ENCODE measurements around the gene MAPK10. TPM values are rescaled to one million over a fixed set of nuclear protein-coding genes. Genes with fewer than 3 reads are reported as not detected.

The MAPK10 gene
- total RNA-seq, 1 experiment from 2014 or later: 5.3 TPM

DNA sequence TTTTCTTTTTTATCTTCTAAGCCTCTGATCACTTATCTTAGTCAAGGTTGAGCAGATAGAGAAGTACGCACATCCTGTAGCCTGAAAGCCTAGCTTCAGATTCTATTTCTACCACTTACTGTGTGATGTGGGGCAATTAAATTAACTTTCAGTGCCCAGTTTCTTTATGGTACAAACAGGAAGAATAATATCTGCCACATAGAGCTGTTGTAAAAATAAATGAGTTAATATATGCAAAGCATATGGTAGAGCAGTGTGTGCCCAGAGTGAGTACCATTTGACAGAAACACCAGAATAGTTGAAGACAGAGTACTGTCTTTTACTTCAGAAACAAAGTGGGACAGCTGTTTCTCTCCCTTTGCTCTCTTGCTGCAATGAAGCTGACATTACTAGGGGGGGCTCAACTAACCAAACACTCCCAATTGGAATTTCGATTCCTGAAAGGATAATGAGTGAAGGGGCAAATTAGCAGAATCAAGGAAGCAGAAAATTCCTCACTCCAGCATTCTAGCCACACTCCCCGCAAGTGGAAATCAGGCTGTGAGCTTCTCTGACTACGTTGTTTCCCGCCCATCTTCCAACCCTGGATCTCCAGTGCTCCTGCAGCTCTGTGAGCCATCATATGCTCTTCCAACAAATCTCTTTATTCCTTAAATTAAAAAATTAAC is 80.4 kb downstream of the MAPK10 start:
- TF ChIP-seq, protein P1, sequence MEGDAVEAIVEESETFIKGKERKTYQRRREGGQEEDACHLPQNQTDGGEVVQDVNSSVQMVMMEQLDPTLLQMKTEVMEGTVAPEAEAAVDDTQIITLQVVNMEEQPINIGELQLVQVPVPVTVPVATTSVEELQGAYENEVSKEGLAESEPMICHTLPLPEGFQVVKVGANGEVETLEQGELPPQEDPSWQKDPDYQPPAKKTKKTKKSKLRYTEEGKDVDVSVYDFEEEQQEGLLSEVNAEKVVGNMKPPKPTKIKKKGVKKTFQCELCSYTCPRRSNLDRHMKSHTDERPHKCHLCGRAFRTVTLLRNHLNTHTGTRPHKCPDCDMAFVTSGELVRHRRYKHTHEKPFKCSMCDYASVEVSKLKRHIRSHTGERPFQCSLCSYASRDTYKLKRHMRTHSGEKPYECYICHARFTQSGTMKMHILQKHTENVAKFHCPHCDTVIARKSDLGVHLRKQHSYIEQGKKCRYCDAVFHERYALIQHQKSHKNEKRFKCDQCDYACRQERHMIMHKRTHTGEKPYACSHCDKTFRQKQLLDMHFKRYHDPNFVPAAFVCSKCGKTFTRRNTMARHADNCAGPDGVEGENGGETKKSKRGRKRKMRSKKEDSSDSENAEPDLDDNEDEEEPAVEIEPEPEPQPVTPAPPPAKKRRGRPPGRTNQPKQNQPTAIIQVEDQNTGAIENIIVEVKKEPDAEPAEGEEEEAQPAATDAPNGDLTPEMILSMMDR (IDR thresholded peaks at IDR 0.05; ENCODE audit: unreplicated experiment): no peak
- Mint-ChIP-seq H3K9me3 (ENCODE audit: unreplicated experiment) (no peaks in the 10 kb centered on the region), H3K4me1 (ENCODE audit: insufficient read depth, unreplicated experiment) (peaks cover 15% of the 10 kb centered on the region), H3K27ac (ENCODE audit: low read depth, unreplicated experiment) (no peak overlapping the region), H3K36me3 (ENCODE audit: insufficient read depth, unreplicated experiment) (no peaks in the 10 kb centered on the region), H3K4me3 (ENCODE audit: unreplicated experiment) (no peak overlapping the region), H3K27me3 (ENCODE audit: insufficient read depth, unreplicated experiment) (no peaks in the 10 kb centered on the region)
- DNase-seq (ENCODE audit: unreplicated experiment): no peak
- intact Hi-C loops (cut with micrococcal nuclease): no loop called here
- no TSS peak for BruUV-seq (replicated peaks)
- ChIA-PET CTCF (no interaction called here), POLR2A (no interaction called here)

DNA sequence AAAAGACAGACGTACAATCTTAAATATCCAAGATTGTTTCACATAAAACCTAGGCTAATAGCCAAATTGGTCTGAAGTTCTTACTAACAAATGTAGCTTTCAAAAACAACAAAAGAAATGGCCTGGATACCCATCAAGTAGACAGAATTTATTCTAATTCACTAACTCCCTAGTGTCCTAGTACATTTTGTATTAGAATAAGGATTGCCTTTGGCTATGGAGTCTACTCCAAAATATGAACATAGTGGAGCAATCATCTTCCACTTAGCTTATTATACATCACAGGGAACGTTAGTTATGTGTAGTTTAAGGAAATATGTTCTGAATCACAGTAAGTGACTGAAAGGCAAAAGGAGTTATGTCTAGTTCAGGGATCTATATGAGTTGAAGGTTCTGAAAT is 81.7 kb downstream of the MAPK10 start:
- ChIA-PET POLR2A (interaction anchor here (1.9 kb wide), 1 partner anchor 9 kb away, joined by 4 read pairs; no protein-coding TSS in a partner anchor), CTCF (no interaction called here)
- H3K4me3 Mint-ChIP-seq (ENCODE audit: unreplicated experiment): no peak overlapping the region
- TF ChIP-seq, protein P1 (IDR thresholded peaks at IDR 0.05; ENCODE audit: unreplicated experiment): no peak
- no peaks in the 10 kb centered on the region for H3K36me3 Mint-ChIP-seq (ENCODE audit: insufficient read depth, unreplicated experiment)
- no peak overlapping the region for H3K27ac Mint-ChIP-seq (ENCODE audit: low read depth, unreplicated experiment)
- H3K9me3 Mint-ChIP-seq (ENCODE audit: unreplicated experiment): no peaks in the 10 kb centered on the region
- H3K27me3 Mint-ChIP-seq (ENCODE audit: insufficient read depth, unreplicated experiment): no peaks in the 10 kb centered on the region
- BruUV-seq (replicated peaks): no TSS peak
- peaks cover 17% of the 10 kb centered on the region for H3K4me1 Mint-ChIP-seq (ENCODE audit: insufficient read depth, unreplicated experiment)
- DNase-seq (ENCODE audit: unreplicated experiment): no peak
- intact Hi-C loops (cut with micrococcal nuclease): no loop called here

DNA sequence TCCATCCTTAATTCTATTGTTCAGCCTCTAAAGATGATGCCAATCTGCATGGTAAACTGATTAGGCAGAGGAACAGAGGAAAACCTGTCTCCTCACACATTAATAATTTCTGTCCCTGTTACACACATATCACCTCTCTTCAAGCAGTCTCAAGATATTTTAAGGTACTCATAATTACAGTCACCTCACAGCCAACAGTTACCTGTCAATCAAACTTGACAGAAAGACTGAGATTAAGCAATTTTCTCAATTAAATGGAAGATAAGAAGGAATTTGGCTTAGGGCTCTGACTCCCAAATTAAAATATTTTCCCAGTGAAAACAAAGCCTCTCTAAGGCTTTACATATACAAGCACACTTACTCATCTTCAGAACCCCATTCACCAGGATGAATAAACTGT is 85.2 kb downstream of the MAPK10 start:
- no peaks in the 10 kb centered on the region for H3K9me3 Mint-ChIP-seq (ENCODE audit: unreplicated experiment)
- TF ChIP-seq, protein P1 (IDR thresholded peaks at IDR 0.05; ENCODE audit: unreplicated experiment): no peak
- H3K4me1 Mint-ChIP-seq (ENCODE audit: insufficient read depth, unreplicated experiment): peaks cover 17% of the 10 kb centered on the region
- H3K4me3 Mint-ChIP-seq (ENCODE audit: unreplicated experiment): no peak overlapping the region
- DNase-seq (ENCODE audit: unreplicated experiment): no peak
- CTCF ChIA-PET: no interaction called here
- H3K36me3 Mint-ChIP-seq (ENCODE audit: insufficient read depth, unreplicated experiment): no peaks in the 10 kb centered on the region
- BruUV-seq (replicated peaks): no TSS peak
- peak overlapping the region; percentile 8 for H3K27ac Mint-ChIP-seq (ENCODE audit: low read depth, unreplicated experiment)
- no peaks in the 10 kb centered on the region for H3K27me3 Mint-ChIP-seq (ENCODE audit: insufficient read depth, unreplicated experiment)
- POLR2A ChIA-PET: no interaction called here
- intact Hi-C loops (cut with micrococcal nuclease): no loop called here

DNA sequence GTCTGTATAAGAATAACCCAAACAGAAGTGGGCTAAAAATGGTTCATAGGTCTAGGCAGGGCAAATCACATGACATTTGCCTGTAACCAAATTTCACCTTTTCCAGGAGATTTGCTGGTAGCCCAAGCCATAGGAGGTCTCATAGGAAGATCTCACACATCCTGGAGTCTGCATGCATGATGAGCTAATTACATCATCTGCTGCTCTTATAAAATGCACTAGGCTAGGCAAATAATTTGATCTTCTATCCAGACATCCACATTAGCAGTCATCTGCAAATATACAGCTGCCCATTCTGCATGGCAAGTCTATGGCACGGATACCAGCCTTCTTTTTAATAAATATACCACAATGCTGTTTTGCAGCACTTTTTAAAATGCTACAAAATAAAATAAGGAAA is 87.2 kb downstream of the MAPK10 start:
- POLR2A ChIA-PET: no interaction called here
- TF ChIP-seq, protein P1 (IDR thresholded peaks at IDR 0.05; ENCODE audit: unreplicated experiment): no peak
- no TSS peak for BruUV-seq (replicated peaks)
- no peaks in the 10 kb centered on the region for H3K36me3 Mint-ChIP-seq (ENCODE audit: insufficient read depth, unreplicated experiment)
- H3K27ac Mint-ChIP-seq (ENCODE audit: low read depth, unreplicated experiment): no peak overlapping the region
- H3K4me1 Mint-ChIP-seq (ENCODE audit: insufficient read depth, unreplicated experiment): peaks cover 17% of the 10 kb centered on the region
- CTCF ChIA-PET: no interaction called here
- no peak for DNase-seq (ENCODE audit: unreplicated experiment)
- intact Hi-C loops (cut with micrococcal nuclease): no loop called here
- no peaks in the 10 kb centered on the region for H3K9me3 Mint-ChIP-seq (ENCODE audit: unreplicated experiment)
- H3K4me3 Mint-ChIP-seq (ENCODE audit: unreplicated experiment): no peak overlapping the region
- H3K27me3 Mint-ChIP-seq (ENCODE audit: insufficient read depth, unreplicated experiment): no peaks in the 10 kb centered on the region
